ENCODE results near the gene PAX8.

The PAX8 gene

DNA sequence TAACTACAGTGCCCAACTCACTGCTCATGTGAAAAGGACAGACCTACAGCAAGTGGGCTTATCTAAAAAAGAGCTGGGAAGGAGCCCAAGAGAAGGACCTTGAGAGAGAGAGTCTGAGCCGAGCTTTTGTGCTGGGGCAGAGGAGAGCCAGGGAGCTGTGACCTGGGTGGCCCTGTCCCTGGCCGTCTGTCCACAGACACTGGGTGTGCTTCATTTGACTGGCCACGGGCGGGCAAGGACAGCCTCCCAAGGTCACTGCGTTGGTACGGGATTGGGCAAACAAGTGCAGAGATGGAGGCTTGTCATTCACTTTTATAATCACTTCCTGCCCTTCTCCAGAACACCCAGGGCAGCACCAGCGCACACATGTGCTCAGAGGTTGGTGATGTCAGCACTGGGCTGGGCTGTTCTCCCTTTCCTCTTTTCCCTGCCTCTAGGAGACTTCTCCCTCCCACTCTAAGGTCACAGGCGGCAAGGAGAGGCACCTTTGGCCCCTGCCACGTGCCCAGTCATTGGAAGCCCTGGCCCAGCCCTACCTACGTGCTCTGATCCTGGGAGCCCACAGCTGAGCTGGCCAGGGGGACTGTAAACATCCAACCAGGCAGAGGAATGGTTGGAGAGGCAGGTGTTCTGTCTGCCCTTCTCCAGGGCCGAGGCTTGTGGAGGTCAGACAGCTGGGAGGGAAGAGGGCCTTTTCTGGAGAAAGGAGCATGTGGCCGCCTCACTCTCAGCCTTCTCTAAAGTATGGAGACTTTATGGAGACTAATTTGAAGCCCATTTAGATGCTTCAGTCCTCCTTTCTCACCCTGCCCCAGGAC is 111.4 kb downstream of the PAX8 start:
- no peak for DNase-seq (ENCODE audit: low spot score)

DNA sequence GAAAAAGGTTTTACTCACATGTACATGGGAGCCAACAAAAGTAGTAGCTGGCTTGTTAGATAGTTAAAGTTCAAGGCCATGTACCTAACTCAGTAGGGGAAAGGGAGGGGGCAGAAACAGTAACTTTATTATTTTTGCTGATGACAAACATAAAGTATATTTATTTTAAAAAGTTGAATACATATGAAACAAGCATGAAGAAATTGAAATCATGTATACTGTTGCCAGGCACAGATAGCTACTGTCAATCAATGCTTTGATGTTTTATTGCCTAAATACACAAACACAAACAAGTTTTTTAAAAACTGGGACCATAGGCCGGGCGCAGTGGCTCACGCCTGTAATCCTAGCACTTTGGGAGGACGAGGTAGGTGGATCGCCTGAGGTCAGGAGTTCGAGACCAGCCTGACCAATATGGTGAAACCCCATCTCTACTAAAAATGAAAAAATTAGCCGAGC is 112.5 kb downstream of the PAX8 start:
- DNase-seq (ENCODE audit: low spot score), result no peak
